Non-pigmented ciliary epithelial cell (primary cell): ENCODE data around the gene TMEM178A.
"Not testable (repeated sequence)": the region's sequence is repeated elsewhere in the genome, so short reads cannot be mapped to it uniquely, and the experiment has no call there.

Experiments
- DNase-seq: peaks from one replicate; pipeline ENCODE4 v3.0.0-alpha.2; 2010; ENCODE audit warnings: low read depth

The TMEM178A gene

DNA sequence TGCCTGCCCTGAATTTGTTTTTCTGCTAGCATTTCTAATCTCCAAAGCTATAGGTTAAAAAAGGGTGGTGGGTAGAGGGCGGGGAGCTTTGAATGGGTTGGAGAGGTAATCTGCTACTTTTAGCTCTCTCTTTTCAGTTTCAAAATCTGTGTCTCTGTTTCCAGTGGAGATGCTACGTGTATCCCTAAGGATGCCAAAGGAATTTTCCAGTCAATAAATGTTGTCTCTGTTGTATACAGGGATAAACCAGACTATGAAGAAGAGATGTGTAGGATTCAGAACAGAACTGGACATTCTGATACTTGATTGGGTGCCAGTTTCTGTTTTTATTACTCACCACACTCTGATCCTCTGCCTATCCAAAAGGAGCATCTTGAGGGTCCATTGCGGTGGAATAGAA lies 50.1 kb downstream of the TMEM178A start:
- DNase-seq, result no peak

DNA sequence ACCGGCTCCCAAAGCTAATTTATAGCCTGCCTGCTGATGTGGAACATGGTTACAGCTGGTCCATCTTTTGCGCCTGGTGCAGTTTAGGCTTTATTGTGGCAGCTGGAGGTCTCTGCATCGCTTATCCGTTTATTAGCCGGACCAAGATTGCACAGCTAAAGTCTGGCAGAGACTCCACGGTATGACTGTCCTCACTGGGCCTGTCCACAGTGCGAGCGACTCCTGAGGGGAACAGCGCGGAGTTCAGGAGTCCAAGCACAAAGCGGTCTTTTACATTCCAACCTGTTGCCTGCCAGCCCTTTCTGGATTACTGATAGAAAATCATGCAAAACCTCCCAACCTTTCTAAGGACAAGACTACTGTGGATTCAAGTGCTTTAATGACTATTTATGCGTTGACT lies 51.4 kb downstream of the TMEM178A start:
- DNase-seq, result no peak

DNA sequence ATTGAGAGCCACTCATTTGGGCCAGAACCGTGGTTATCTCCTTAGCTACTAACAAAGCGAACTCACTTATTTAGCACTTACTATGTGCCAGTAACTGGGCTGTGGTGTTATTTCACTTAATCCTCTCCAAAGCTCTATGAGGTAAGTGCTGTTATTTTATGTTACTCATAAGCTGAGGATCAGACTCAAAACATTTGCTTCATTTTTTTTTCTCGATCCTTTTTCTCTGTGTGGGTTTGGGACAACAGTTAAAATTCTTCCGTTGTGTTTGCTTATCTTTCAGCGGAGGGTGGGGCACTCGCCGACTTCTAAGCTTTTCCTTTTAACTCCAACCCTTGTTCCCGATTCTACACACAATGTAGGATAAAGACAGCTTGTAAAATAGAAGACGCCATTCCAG lies 52.8 kb downstream of the TMEM178A start:
- DNase-seq, result no peak

DNA sequence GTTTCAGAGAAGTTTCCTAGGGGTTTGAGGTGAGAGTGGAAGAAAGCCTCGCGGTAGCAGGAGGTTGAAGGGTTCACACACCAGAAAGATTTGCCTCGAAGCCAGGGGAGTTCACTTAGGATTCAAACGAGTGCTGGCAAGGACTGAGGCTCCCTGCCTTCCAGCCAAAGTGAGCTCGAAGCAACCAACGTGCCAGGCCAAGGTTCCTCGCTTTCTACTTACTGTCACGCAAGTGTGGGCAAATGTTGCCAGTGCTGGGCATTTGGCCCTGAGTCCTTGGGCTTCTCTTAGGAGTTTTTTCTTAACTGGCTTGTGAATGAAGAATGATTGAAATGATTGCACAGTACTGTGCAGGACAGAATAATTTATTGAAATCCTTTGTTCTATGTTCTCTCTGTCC lies 53.6 kb downstream of the TMEM178A start:
- no peak for DNase-seq

DNA sequence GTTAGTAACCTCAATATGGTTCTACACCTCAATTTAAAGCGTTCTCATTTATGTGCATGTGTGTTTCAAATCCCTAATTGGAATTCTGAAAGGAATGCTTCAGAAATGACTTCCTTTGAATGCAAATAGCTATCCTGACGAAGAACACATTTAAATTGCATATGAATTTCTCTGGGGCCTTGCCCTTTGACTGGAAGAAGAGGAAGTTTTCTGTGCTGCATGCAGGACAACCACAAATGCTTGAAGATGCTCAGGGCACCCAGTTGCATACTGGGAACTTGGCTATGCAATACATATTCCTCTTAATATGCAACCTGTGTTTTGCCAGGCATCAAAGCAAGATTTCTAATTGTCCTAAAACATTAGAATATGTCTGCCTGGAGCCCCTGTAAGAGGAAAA lies 55.3 kb downstream of the TMEM178A start:
- DNase-seq, result no peak

DNA sequence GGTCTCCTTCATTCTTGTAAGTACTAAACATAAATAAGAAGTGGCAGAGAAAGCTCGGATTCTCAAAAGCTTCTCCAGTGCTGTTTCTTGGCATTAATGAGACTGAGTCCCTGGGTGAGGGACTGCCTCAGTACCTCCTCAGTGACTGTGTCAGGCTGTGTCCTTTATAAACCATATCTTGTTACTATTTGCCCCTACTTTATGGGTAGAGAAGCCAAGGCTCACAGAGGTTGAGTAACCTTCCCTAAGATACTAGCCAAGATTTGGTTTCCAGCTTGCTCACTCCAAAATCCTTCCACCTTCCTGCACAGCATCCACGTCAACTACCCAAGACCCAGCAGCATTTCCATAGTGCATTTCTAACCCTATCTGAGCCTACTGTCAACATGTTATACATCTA lies 57.8 kb downstream of the TMEM178A start:
- DNase-seq, result no peak

DNA sequence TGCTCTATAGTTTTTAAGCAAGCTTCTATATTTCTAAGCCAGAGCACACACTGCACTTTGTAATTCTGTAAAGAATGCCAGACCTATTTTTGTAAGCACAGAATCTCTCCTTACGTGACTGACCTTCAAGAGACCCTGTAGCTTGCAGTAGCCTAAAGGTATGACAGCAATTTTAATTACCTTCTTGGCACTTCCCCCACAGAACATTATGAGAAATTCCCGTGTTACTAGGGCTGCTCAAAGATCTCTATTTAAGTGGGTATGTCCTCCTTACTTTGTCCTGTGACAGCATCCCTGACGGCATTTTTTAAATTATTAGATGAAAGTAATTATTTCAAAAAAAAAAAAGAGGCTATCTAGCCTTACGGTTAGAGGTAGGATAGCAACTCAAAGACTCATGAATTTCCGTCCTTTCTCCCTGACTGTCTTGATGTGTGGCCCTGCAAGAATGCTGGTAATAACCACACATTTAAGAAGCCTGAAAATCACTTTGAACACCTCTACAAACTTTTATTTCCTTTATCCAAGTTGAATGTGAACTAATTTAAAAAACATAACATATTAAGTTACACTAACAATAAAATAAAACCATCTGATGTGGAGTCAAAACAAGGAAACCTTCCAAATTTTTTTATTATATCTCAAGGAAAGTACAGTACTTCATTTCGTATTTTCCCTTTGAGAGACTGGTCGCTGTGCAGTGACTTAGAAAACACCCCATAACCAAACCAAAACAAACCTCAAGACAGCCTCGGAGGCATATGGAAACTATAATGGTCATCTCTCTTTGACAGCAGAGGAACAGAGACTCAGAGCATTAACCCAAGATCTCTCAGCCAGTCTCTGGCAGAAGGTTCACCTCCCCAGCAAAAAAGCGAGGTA lies 58.5 kb downstream of the TMEM178A start:
- no peak for DNase-seq

DNA sequence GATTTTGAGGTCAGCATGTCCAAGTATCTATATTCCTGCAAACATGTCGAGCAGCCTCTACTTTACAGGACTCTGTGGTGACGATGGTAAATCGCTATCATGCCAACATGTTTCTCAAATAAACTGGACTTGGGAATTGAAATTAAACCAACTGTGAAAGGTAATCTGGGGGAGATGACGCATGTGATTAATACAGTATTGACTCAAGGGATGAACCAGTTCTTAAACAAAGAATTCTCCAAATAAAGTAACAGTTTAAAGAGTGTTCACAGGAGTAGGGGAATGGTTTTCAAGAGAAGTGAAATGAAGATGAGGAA lies 59.1 kb downstream of the TMEM178A start:
- DNase-seq, result no peak

DNA sequence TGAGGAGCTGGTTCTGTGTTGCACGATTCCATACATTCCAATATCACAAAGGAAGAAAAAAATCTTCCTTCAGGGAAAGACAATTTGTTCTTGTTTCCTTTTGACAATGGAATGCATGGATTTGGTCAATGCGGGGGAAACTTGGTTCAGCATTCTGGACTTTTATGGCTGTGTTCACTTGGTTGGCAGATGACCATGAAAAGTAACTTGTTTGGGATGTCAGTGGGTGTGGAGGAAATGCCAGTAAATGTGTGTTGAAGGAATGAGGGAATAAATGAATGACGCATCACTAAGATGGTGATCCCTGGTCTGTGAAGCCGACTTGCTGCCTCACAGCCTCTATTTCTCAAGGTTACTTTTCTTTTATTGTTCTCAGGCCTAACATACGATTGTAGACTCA lies 59.7 kb downstream of the TMEM178A start:
- no peak for DNase-seq

DNA sequence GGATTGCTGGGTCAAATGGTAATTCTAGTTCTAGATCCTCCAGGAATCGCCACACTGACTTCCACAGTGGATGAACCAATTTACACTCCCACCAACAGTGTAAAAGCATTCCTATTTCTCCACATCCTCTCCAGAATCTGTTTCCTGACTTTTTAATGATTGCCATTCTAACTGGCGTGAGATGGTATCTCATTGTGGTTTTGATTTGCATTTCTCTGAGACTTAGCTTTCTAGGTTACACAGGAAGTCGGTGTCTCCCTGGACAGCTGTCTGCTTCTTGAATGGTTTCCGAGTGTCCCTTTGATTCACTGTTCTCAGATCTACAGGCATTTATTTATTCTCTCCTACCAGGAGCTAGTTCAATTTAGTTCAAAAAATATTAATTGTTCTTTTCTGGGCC lies 62.4 kb downstream of the TMEM178A start:
- DNase-seq, result not testable (repeated sequence)

DNA sequence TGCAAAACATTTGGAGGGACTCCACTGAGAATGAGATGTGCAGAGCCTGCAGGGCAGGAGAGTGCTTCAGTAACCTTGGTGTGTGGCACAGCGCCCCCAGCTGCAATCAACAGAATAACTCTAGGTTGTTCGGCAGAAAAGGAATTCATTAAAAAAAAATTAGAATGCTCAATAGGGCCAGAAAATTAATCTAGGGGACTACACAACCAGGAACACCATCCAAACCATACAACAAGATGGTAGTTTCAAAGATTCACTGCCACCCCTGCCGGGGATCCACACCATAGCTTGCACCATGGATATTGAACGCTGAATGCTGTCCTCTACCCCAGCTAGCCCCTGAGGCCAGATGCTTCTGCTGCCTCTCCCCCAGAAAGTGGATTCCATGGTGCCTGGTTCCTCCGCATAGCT lies 63.2 kb downstream of the TMEM178A start:
- no peak for DNase-seq

DNA sequence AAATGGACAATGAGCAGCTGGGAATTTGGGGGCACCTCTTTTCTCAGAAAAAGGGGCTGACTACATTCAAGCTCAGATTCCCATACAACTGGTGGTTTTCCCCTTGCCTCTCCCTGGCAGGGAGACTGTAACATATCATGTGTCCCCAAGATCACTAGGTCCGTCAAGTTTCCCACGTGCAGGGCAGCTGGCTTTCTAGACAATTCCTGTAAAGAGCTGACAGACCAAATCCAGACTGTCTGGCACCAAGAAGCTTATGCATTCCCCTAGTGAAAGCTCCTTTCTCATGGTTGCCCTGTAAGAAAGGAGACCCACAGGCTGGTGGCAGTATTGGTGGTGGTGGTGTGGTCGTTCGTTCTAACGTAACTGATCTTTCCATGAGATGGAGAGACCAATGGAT lies 64.6 kb downstream of the TMEM178A start:
- DNase-seq, result no peak

DNA sequence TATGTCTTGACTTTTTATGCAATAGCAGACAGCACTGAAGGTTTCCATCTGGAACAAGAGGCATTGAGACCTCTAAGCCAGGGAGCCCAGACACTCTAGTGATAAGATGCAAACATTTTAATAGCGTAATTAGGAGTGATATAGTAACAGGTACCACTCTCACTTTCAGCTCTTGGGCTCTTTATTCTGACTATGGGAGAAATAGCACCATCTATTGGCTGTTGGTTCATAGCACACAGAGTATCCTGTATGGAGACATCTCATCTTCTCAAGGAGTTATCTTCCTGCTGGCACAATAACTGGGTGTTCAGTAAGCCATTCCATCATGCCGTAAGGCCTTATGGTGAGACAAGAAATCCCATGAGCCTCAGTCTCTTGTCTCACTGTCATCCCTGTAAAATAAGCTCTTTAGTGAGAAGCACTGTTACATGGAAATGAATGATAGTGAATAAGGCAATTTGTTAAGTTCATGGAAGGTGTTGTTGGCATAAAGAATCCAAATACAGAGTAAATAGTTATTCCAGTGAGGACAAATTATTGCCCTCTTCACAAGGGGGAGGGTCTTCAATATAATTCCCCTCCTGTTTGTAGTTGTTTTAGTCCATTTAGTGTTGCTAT lies 65.1 kb downstream of the TMEM178A start:
- no peak for DNase-seq

DNA sequence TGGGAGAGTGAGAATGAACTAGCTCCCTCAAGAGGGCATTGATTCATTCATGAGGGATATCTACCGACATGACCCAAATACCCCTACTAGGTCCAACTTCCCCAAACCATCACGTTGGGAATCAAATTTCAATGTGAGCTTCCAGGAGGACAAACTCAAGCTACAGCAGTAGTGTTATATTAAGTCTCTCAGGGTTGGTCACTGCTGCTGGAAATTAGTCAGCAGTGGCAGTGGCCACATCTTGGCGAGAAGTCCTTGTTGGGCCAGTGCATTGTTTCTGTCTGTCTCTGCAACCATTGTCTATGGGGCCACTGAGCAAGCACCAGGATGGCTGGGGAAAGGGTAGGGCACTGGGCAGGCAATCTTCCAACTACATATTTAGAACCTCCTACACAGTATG lies 65.8 kb downstream of the TMEM178A start:
- DNase-seq, result no peak

DNA sequence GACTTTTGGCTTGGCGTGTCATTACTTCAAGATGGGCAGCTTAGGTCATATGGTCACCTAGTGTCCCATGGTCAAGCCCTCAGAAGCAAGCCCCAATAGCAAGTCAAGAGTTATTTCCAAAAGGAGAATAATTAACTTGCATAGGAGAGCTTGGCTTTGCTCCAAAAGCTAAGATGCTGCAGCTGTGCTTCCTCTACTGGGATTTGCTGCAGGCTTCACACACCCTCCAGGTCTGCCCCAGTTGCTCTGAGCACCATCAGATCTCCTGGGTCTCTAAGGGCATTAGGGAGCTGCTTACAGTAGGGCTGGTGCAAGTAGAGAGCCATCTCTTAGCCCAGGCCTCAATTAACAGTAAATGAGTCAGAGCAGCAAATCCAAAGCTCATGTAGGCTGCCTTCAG lies 66.8 kb downstream of the TMEM178A start:
- DNase-seq, result no peak

DNA sequence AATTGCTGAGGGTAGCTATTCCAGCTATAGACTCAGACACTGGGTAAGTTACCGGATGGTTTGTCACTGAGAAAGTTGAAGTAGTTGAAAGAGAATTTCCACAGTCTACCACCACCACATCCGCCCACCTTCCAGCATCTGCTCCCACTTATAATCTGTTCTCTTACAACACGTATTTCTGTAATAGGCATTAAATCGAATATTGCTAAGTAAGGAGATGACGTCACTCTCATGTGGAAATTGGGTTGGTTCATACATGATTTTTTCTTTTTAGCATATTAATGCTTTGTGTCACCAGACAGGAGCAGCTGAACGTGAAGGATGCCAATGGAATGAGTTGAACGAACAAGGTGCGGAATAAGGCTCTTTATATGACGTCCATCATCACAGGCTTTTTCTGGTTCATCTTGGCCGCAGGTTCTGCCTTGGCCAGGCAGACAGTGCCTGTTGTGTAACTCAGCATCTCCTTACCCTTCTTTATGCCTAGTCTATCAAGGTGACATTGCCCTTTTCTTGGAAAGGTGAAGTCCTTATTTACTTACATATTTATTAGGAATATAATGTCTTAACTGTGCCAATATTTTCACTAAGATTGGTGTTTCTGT lies 67.5 kb downstream of the TMEM178A start:
- DNase-seq, result no peak

DNA sequence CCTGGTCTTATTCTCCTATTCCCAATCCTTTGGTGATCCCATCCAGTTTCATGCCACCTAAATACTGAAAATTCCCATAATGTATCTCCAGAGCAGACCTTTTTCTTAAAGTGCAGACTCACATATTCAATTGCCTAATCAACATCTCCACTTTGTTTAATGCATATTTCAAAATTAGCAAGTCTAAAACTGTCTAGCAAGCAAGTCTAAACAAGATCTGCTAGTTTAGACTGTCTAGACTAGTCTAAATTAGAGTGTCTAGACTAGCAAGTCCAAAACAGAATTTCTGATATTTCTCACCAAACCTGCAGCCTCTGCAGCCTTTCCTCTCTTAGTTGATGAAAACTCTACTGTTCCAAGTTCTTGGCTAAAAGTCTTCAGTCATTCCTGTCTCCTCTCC lies 68.7 kb downstream of the TMEM178A start:
- DNase-seq, result no peak

DNA sequence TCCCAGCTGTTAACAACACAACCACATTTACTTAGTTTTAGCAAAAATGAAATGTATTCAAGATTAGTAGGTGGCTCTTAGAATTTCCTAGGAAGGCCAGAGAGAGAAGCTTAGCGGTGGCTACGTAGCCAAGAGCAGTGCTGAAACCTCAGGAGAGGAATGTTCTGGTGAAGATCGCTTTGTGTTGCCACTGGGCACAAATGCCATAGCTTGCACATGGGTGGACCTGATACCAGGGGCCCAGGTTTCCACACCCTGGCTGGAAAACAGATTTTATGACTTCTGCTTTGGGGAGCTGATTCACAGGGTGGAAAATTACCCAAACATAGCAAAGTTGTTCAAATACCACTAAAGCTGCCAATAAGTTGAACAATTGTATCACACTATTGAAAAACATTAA lies 69.9 kb downstream of the TMEM178A start:
- DNase-seq, result no peak

DNA sequence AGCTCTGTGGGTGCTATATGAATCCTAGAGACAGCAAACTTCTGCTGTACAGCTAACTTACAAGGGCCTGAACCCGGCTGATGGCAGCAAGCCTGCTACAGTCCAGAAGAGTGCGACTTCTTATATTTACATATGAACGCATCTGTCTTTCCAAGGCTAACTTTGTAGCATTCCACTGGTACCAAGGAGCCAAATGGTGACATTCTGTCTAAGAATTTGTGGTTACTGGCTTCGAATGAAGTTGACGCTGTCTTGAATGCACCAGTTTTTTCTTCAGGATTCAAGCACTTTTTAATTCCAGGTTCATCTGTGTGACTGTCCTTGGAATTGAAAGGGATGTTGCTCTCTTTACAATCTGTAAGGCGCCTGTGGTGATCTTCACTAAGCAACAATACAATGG lies 70.9 kb downstream of the TMEM178A start:
- DNase-seq, result peak; percentile 83

DNA sequence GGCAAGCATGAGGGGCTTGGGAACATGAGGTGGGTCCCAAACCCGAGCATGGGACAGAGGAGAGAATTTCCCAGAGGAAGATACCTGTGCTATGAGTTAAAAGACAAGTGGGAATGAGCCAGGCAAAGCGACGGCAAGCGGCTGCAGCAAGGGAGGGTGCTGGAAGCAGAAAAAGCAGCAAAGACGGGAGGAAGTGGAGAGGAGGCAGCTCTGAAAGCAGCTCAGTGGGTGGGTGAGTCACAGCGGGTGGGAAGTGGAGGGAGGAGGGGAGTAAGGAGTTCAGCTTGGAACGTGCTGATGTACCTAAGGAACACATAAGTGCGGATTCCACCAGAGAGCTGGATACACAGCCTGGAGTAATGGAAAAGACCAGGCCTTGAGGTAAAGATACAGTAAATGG lies 71.9 kb downstream of the TMEM178A start:
- DNase-seq, result peak; percentile 84

DNA sequence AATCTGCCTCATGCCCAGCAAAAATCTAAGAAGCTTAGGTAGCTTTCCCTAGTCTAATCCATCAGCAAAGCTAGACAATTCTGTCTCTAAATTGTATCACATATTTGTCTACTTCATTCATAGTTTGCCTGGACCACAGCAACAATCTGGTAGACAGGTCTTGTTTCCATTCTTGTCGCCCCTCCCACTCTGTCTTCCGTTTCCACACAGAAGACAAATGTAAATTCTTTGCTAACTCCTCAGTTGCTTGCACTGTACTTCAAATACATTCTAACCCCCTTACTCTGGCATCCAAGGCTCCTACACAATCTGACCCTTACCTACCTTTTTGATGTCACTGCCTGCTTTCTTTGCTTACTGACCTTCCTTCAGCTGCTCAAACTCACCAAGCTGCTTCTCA lies 73.2 kb downstream of the TMEM178A start:
- DNase-seq, result no peak

DNA sequence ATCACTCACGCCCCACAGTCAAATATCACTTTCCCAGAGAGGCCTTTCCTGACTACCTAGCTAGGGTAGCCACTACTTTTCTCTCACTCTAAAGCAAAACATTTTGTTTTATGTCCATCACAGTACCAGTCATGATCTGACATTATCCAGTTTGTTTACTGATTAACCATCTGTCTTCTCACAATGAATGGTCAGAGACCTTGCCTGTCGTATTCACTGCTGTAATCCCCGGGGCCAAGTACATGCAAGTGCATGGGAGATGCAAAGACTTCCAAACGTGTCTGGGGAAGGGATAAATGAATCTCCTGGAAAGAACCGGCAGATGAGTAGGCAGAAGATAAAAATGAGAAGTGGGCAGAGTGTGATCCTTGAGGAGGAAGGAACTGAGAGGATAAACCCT lies 73.7 kb downstream of the TMEM178A start:
- no peak for DNase-seq

DNA sequence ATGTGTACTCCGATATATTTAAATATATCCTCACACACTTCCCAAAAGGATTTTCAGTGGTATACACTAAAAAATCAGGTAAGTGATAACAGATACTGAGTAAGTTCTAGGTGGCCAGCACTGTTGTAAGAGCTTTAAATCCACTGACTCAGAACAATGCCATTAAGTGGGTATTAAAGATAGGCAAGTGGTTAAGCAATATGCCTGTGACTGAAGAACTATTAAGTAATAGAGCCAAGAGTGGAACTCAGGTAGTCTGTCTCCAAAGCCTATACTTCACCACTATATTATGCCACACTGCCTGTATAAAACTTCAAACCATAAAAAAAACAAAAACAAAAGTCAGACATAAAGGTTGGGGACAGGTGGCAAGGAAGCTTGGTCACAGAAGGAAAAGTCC lies 76.2 kb downstream of the TMEM178A start:
- DNase-seq, result no peak
